BJ (cell line): ENCODE results near the gene TMEM184A. TPM values are rescaled to one million over a fixed set of nuclear protein-coding genes. Genes with fewer than 3 reads are reported as not detected.

ENCODE experiments used
- CTCF ChIA-PET: fragments of 350-600 bp; formaldehyde crosslinking; extraction: SDS; loops from one replicate; lab custom pipeline; 2021; ENCODE audit warnings: antibody characterized with exemption, inconsistent platforms; lab: Yijun Ruan, JAX
- POLR2A ChIA-PET: fragments of 300-600 bp; sonication (Branson Sonifier 250); formaldehyde crosslinking; extraction: SDS; loops from one replicate; lab custom pipeline; 2021; ENCODE audit warnings: antibody characterized with exemption; lab: Charles Lee
- DNase-seq: peaks from one replicate; pipeline ENCODE4 v3.0.0-alpha.2; 2011; ENCODE audit warnings: low read depth
- H3K27me3 ChIP-seq: 2 replicates; pipeline ENCODE4 v1.6.0; 2011; ENCODE audit warnings: low read length; ENCODE audit not compliant: control insufficient read depth, insufficient read depth
- H3K36me3 ChIP-seq: 2 replicates; pipeline ENCODE4 v1.5.1; 2011; ENCODE audit warnings: low read length; ENCODE audit not compliant: control insufficient read depth, insufficient read depth
- H3K4me3 ChIP-seq: 2 replicates; pipeline ENCODE4 v1.5.1; 2011; ENCODE audit warnings: low read depth, mild to moderate bottlenecking, control low read depth, low read length
- CTCF ChIP-seq: IDR thresholded peaks from 2 replicates; pipeline ENCODE4 v1.5.1; 2011; ENCODE audit warnings: low read depth, mild to moderate bottlenecking, control low read depth, inconsistent platforms, low read length, moderate library complexity; ENCODE audit not compliant: insufficient read depth
- polyA plus RNA-seq: library from polyadenylated mRNA; depleted of rRNA; stranded (reverse); fragments of >200 nt; gene quantifications from 2 replicates; pipeline ENCODE4 v1.2.3, GENCODE V29; 2011

The TMEM184A gene
- polyA plus RNA-seq, 1 experiment, result 1.3 TPM

GRCh38 chr7:1544178-1544895, 11.7 kb downstream of the TMEM184A start:
- no peak for TF ChIP-seq CTCF
- no peaks in the 10 kb centered on the region for H3K27me3 ChIP-seq
- H3K36me3 ChIP-seq, result peaks cover 23% of the 10 kb centered on the region
- no peak overlapping the region for H3K4me3 ChIP-seq
- no peak for DNase-seq
- ChIA-PET CTCF (interaction anchor here (0.8 kb wide), 1 partner anchor 10 kb away, joined by 3 read pairs; no protein-coding TSS in a partner anchor), POLR2A (no interaction called here)

- no peak for DNase-seq
- Histone ChIP-seq H3K4me3 (no peak overlapping the region), H3K27me3 (no peaks in the 10 kb centered on the region), H3K36me3 (peaks cover 26% of the 10 kb centered on the region)
- CTCF ChIA-PET, result interaction anchor here (0.8 kb wide), 1 partner anchor 11 kb away, joined by 3 read pairs; no protein-coding TSS in a partner anchor
- no peak for TF ChIP-seq CTCF
- POLR2A ChIA-PET, result no interaction called here
Measured at GRCh38 chr7:1543826-1544177, 12.2 kb downstream of the TMEM184A start.

- Histone ChIP-seq H3K4me3 (no peak overlapping the region), H3K36me3 (peaks cover 26% of the 10 kb centered on the region), H3K27me3 (no peaks in the 10 kb centered on the region)
- DNase-seq, result no peak
- no peak for TF ChIP-seq CTCF
- ChIA-PET CTCF (no interaction called here), POLR2A (no interaction called here)
Measured at GRCh38 chr7:1542841-1543747, 12.9 kb downstream of the TMEM184A start.

- ChIA-PET CTCF (no interaction called here), POLR2A (no interaction called here)
- H3K4me3 ChIP-seq, result no peak overlapping the region
- peaks cover 26% of the 10 kb centered on the region for H3K36me3 ChIP-seq
- no peak for DNase-seq
- H3K27me3 ChIP-seq, result no peaks in the 10 kb centered on the region
- TF ChIP-seq CTCF, result no peak
Measured at GRCh38 chr7:1542329-1542728, 13.7 kb downstream of the TMEM184A start.

GRCh38 chr7:1541431-1542162, 14.4 kb downstream of the TMEM184A start:
- ChIA-PET POLR2A (no interaction called here), CTCF (interaction anchor here (0.6 to 1.6 kb wide), 2 partner anchors 14 to 528 kb away, joined by 3 read pairs; no protein-coding TSS in a partner anchor)
- H3K36me3 ChIP-seq, result peaks cover 26% of the 10 kb centered on the region

More at GRCh38 chr7:1541431-1542162, 14.4 kb downstream of the TMEM184A start:
- H3K4me3 ChIP-seq, result no peak overlapping the region
- no peak for TF ChIP-seq CTCF
- DNase-seq, result no peak
- no peaks in the 10 kb centered on the region for H3K27me3 ChIP-seq
